Endodermal cell (in vitro differentiated cells): ENCODE data around the gene ZNF341. TPM values are rescaled to one million over a fixed set of nuclear protein-coding genes. Genes with fewer than 3 reads are reported as not detected.
"Not testable (repeated sequence)": the region's sequence is repeated elsewhere in the genome, so short reads cannot be mapped to it uniquely, and the experiment has no call there.

Experiments used
- DNase-seq: peaks from one replicate; pipeline ENCODE4 v3.0.0-alpha.2; 2017
- H3K27ac ChIP-seq: 2 replicates; pipeline ENCODE4 v1.5.1; 2013; ENCODE audit warnings: mild to moderate bottlenecking, low read depth, low read length, moderate library complexity
- H3K27me3 ChIP-seq: 2 replicates; pipeline ENCODE4 v1.6.1; 2013; ENCODE audit warnings: mild to moderate bottlenecking, low read length, moderate library complexity; ENCODE audit not compliant: insufficient read depth, control insufficient read depth, poor library complexity, severe bottlenecking
- H3K36me3 ChIP-seq: 2 replicates; pipeline ENCODE4 v1.7.0; 2013; ENCODE audit warnings: mild to moderate bottlenecking, low read length, moderate library complexity; ENCODE audit not compliant: control insufficient read depth, insufficient read depth
- H3K4me1 ChIP-seq: one replicate; pipeline ENCODE4 v1.7.0; 2013; ENCODE audit warnings: low read length; ENCODE audit not compliant: control insufficient read depth, insufficient read depth
- H3K4me3 ChIP-seq: 2 replicates; pipeline ENCODE4 v1.5.1; 2013; ENCODE audit warnings: mild to moderate bottlenecking, low read length, moderate library complexity
- H3K9ac ChIP-seq: 2 replicates; pipeline ENCODE4 v1.6.1; 2013; ENCODE audit warnings: mild to moderate bottlenecking, low read length, moderate library complexity; ENCODE audit not compliant: poor library complexity, severe bottlenecking; ENCODE audit errors: extremely low read depth
- H3K9me3 ChIP-seq: 2 replicates; pipeline ENCODE4 v1.6.1; 2013; ENCODE audit warnings: mild to moderate bottlenecking, low read length, moderate library complexity; ENCODE audit not compliant: control insufficient read depth
- H3K27ac Mint-ChIP-seq: 2 replicates; pipeline ENCODE4 v1.8.0; 2020; ENCODE audit warnings: mixed read lengths
- H3K27me3 Mint-ChIP-seq: 2 replicates; pipeline ENCODE4 v1.8.0; 2021; ENCODE audit warnings: mild to moderate bottlenecking, mixed read lengths; ENCODE audit not compliant: insufficient read depth
- H3K36me3 Mint-ChIP-seq: 2 replicates; pipeline ENCODE4 v1.8.0; 2020; ENCODE audit warnings: low read depth, mixed read lengths
- H3K4me1 Mint-ChIP-seq: 2 replicates; pipeline ENCODE4 v1.8.0; 2020; ENCODE audit warnings: mixed read lengths
- H3K4me3 Mint-ChIP-seq: 2 replicates; pipeline ENCODE4 v1.8.0; 2020; ENCODE audit warnings: mild to moderate bottlenecking, moderate library complexity, mixed read lengths
- H3K9me3 Mint-ChIP-seq: 2 replicates; pipeline ENCODE4 v1.8.0; 2020; ENCODE audit warnings: mild to moderate bottlenecking, mixed read lengths
- WGBS, 2 experiments: methylation state at CpG; one replicate each; pipeline versions ENCODE4 v1.1.5 to v1.1.7; 2013; ENCODE audit warnings: missing lambda C conversion rate in 2 of 2, mixed read lengths in 1 of 2; ENCODE audit not compliant: insufficient coverage in 1 of 2, insufficient read length in 1 of 2; 5-methylcytosine and 5-hydroxymethylcytosine counted together
- total RNA-seq, 2 donors: library from RNA; stranded (reverse); fragmentation: NEBNext Ultra II Directional in 1 of 2; extraction: Animal tissue kit (Norgen Biotek cat#: 25700) in 1 of 2; gene quantifications; 2 replicates in 1 of 2; 3 replicates in 1 of 2; pipeline ENCODE4 v1.2.1, GENCODE V29; 2021
- TF ChIP-seq, protein P1 (sequence below): fragments of 200-600 bp; sonication (generic); conservative IDR thresholded peaks from 2 replicates; pipeline ENCODE4 v1.5.0; 2021; ENCODE audit warnings: antibody characterized with exemption, mild to moderate bottlenecking

ZNF341 gene
- total RNA-seq, 2 donors from 2014 or later: 5.4 to 6.5 TPM

GRCh38 chr20:33694639-33695012 is 37.2 kb upstream of the ZNF341 start:
- 76 to 79% methylated on average over 6 of the region's 6 CpGs for WGBS, 2 experiments
- Mint-ChIP-seq H3K4me1 (peaks cover 16% of the 10 kb centered on the region), H3K4me3 (no peak overlapping the region), H3K36me3 (peaks cover 6% of the 10 kb centered on the region), H3K9me3 (peaks cover 23% of the 10 kb centered on the region), H3K27me3 (peaks cover 10% of the 10 kb centered on the region), H3K27ac (peak overlapping the region; percentile 59)
- TF ChIP-seq, protein P1, sequence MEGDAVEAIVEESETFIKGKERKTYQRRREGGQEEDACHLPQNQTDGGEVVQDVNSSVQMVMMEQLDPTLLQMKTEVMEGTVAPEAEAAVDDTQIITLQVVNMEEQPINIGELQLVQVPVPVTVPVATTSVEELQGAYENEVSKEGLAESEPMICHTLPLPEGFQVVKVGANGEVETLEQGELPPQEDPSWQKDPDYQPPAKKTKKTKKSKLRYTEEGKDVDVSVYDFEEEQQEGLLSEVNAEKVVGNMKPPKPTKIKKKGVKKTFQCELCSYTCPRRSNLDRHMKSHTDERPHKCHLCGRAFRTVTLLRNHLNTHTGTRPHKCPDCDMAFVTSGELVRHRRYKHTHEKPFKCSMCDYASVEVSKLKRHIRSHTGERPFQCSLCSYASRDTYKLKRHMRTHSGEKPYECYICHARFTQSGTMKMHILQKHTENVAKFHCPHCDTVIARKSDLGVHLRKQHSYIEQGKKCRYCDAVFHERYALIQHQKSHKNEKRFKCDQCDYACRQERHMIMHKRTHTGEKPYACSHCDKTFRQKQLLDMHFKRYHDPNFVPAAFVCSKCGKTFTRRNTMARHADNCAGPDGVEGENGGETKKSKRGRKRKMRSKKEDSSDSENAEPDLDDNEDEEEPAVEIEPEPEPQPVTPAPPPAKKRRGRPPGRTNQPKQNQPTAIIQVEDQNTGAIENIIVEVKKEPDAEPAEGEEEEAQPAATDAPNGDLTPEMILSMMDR: no peak
- H3K36me3 ChIP-seq: no peaks in the 10 kb centered on the region
- no peak for DNase-seq
- no peaks in the 10 kb centered on the region for H3K27me3 ChIP-seq
- H3K4me3 ChIP-seq: no peak overlapping the region
- peaks cover 5% of the 10 kb centered on the region for H3K4me1 ChIP-seq
- H3K27ac ChIP-seq: peak overlapping the region; percentile 92
- no peak overlapping the region for H3K9ac ChIP-seq
- no peaks in the 10 kb centered on the region for H3K9me3 ChIP-seq

DNA sequence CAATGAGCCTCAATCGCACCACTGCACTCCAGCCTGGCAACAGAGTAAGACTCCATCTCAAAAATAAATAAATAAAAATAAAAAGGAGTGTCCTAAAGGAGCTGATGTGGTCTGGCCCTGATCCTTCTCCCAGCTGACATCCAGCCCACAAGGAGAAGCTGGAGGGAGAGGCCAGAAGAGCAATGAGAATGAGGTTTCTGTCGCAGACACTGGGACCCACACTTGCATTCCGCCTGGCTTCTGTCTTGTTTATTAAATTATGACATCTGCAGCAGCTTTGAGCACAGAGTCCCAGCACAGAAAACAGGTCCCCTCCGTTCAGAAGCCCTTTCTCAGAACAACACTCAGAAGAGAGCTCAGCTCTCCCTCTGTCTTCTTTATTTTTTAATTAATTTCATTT is 35.3 kb upstream of the ZNF341 start:
- peaks cover 6% of the 10 kb centered on the region for H3K36me3 Mint-ChIP-seq
- no peaks in the 10 kb centered on the region for H3K9me3 ChIP-seq
- no peak overlapping the region for H3K4me3 Mint-ChIP-seq
- peaks cover 10% of the 10 kb centered on the region for H3K4me1 Mint-ChIP-seq
- peaks cover 36% of the 10 kb centered on the region for H3K9me3 Mint-ChIP-seq
- H3K36me3 ChIP-seq: no peaks in the 10 kb centered on the region
- H3K27ac ChIP-seq: no peak overlapping the region
- no peaks in the 10 kb centered on the region for H3K27me3 ChIP-seq
- WGBS, 2 experiments: 86 to 93% methylated on average over 3 of the region's 4 CpGs
- no peak overlapping the region for H3K9ac ChIP-seq
- no peaks in the 10 kb centered on the region for H3K4me1 ChIP-seq
- DNase-seq: no peak
- TF ChIP-seq, protein P1: no peak
- H3K27ac Mint-ChIP-seq: no peak overlapping the region
- peaks cover 8% of the 10 kb centered on the region for H3K27me3 Mint-ChIP-seq
- no peak overlapping the region for H3K4me3 ChIP-seq

- Mint-ChIP-seq H3K27ac (no peak overlapping the region), H3K4me1 (peaks cover 10% of the 10 kb centered on the region), H3K4me3 (no peak overlapping the region), H3K36me3 (peaks cover 10% of the 10 kb centered on the region), H3K27me3 (peaks cover 9% of the 10 kb centered on the region), H3K9me3 (peaks cover 41% of the 10 kb centered on the region)
- Histone ChIP-seq H3K27ac (no peak overlapping the region), H3K4me1 (no peaks in the 10 kb centered on the region), H3K9ac (no peak overlapping the region), H3K27me3 (no peaks in the 10 kb centered on the region), H3K36me3 (no peaks in the 10 kb centered on the region), H3K4me3 (no peak overlapping the region), H3K9me3 (no peaks in the 10 kb centered on the region)
- TF ChIP-seq, protein P1: no peak
- no peak for DNase-seq
- 85 to 87% methylated on average over 7 to 8 of the region's 8 CpGs for WGBS, 2 experiments
Measured at GRCh38 chr20:33697129-33697528, 34.7 kb upstream of the ZNF341 start.

DNA sequence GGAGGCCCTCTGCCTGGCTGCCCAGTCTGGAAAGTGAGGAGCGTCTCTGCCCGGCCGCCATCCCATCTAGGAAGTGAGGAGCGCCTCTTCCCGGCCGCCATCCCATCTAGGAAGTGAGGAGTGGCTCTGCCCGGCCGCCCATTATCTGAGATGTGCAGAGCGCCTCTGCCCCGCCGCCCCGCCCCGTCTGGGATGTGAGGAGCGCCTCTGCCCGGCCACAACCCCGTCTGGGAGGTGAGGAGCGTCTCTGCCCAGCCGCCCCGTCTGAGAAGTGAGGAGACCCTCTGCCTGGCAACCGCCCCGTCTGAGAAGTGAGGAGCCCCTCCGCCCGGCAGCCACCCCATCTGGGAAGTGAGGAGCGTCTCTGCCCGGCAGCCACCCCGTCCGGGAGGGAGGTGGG is 32.8 kb upstream of the ZNF341 start:
- not testable (repeated sequence) for H3K9ac ChIP-seq, H3K4me3 Mint-ChIP-seq, H3K27me3 ChIP-seq, H3K27me3 Mint-ChIP-seq, DNase-seq, H3K27ac ChIP-seq, H3K4me1 Mint-ChIP-seq, H3K36me3 ChIP-seq, H3K9me3 ChIP-seq, H3K4me3 ChIP-seq, H3K4me1 ChIP-seq, H3K27ac Mint-ChIP-seq
- H3K36me3 Mint-ChIP-seq: peaks cover 10% of the 10 kb centered on the region
- peaks cover 58% of the 10 kb centered on the region for H3K9me3 Mint-ChIP-seq
- 96% methylated on average over 18 of the region's 27 CpGs; no CpG with 5 or more reads in 1 of the 2 experiments for WGBS, 2 experiments

DNA sequence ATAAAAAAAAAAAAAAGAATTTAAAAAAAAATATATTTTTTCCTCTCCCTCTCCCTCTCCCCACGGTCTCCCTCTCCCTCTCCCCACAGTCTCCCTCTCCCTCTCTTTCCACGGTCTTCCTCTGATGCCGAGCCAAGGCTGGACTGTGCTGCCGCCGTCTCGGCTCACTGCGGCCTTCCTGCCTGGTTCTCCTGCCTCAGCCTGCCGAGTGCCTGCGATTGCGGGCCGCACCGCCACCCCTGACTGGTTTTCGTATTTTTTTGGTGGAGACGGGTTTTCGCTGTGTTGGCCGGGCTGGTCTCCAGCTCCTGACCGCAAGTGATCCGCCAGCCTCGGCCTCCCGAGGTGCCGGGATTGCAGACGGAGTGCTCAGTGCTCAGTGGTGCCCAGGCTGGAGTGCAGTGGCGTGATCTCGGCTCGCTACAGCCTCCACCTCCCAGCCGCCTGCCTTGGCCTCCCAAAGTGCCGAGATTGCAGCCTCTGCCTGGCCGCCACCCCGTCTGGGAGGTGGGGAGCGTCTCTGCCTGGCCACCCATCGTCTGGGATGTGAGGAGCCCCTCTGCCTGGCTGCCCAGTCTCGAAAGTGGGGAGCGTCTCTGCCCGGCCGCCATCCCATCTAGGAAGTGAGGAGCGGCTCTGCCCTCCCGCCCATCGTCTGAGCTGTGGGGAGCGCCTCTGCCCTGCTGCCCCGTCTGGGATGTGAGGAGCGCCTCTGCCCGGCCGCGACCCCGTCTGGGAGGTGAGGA is 30.9 kb upstream of the ZNF341 start:
- not testable (repeated sequence) for H3K9ac ChIP-seq, H3K9me3 ChIP-seq, H3K27me3 ChIP-seq, H3K27me3 Mint-ChIP-seq, H3K4me1 Mint-ChIP-seq, H3K27ac Mint-ChIP-seq, DNase-seq, H3K4me1 ChIP-seq, H3K36me3 ChIP-seq, H3K4me3 ChIP-seq, H3K27ac ChIP-seq, H3K4me3 Mint-ChIP-seq
- WGBS, 2 experiments: 94 to 95% methylated on average over 22 to 41 of the region's 45 CpGs
- Mint-ChIP-seq H3K36me3 (peaks cover 10% of the 10 kb centered on the region), H3K9me3 (peaks cover 64% of the 10 kb centered on the region)
